ENCODE results near the gene HCN1.

Gene HCN1

GRCh38 chr5:45696206-45696836, at the start of gene HCN1:
HCN1 (minus strand) TSS chr5:45696380.
- ATAC-seq (peak; percentile 88), DNase-seq (peak; percentile 62)

GRCh38 chr5:45741110-45741509, 44.9 kb upstream of the HCN1 start:
- ATAC-seq = no peak
- no peak for DNase-seq

DNA sequence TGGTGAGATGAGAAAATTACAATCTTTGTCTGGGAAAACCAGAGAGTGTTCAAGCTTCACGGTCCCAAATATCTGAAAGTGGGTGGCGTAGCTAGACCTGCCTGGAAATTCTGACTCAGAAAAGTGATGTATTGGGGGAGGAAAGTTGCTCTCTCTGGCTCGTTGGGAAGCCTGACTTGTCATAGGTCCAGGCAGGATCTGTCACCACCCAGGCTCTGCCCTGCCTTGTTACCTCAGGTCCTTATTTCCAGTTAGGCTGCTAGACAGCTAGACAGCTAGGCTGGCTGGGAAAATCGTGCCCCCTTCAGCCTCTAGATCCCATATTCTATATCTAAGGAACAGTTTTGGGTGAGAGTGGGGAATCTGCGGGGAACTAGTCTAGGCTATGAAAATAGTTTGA, 41.0 kb upstream of the HCN1 start:
- ATAC-seq (no peak), DNase-seq (no peak)

DNA sequence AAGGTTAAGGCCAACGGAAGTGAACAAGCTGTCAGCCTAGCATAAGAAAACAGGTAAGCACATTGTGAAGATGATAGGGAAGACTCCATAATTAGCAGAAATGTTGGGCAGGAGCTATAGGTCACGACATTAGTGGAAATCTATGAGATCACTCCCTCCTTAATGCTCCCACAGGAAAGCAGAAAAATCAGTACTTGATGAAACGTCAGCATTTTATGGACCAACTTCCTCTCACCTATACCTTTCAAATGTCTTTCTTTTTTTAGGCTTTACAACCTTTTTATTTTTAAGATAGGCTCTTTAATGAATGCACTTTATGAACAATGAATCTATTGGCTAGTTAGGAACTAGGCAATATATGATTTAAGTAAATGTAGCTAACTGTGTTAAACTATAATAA, 29.4 kb upstream of the HCN1 start:
- no peak for DNase-seq
- ATAC-seq = no peak

GRCh38 chr5:45697201-45697600, 1.0 kb upstream of the HCN1 start:
- no peak for ATAC-seq
- no peak for DNase-seq

DNA sequence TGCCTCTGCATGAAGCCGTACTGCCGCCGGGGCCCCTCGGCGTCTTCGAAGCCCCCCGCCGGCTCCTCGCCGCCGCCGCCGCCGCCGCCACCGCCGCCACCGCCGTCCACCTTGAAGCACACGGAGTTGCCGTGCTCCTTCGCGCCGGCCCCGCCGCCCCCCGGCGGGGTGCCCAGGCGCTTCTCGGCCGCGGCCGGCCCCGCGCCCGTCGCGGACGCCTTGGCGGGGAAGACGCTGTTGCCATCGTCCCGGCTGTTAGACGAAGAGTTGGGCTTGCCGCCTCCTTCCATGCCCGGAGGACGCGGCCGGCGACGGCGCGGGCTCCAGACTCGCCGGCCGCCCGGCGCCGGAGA, 400 bp downstream of the HCN1 start:
- no peak for ATAC-seq

GRCh38 chr5:45694971-45695803, 993 bp downstream of the HCN1 start:
- DNase-seq (no peak), ATAC-seq (no peak)

More for the DNA sequence above, 400 bp downstream of the HCN1 start:
- DNase-seq = no peak

- no peak for ATAC-seq
Measured at GRCh38 chr5:45694255-45694814, 1.8 kb downstream of the HCN1 start.

GRCh38 chr5:45692481-45692880, 3.7 kb downstream of the HCN1 start:
- ATAC-seq = no peak

More at GRCh38 chr5:45694255-45694814, 1.8 kb downstream of the HCN1 start:
- DNase-seq = no peak

DNA sequence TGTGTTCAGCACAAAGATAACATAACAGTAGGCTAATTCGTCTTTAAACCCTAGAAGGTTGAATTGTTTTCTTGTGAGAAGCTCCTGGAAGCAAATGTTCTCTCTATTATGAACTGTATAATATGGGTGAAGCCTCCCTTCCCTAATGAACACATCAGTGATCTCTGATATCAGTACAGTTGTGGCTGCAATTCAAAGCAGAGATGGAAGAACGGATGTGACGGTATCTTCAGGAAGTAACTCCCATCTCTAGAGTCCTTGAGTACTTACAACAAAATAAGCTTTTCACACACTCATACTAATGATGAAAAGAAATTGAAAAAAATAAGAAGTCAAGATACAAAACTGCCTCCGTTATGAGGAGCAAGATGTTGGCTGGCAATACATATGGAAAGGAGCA, 4.5 kb downstream of the HCN1 start:
- DNase-seq = no peak
- no peak for ATAC-seq

More at GRCh38 chr5:45692481-45692880, 3.7 kb downstream of the HCN1 start:
- no peak for DNase-seq

DNA sequence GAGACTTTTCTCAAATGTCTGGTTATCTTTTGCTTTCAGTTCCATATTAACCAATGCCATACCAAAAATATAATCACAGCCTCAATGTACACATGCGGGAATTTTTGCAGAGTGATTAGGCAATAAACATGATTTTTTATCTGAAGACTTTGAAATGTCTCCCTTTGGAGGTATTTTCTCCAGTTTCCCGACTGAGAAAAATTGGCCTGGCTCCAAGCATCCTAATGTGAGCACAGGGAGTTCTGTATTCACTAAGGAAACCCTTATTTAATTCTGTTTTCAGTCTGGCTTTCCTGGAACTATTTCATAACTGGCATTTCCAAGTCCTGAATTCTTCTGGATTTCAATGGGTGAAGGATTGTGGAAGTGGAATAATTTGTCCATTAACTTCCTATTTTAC, 8.5 kb downstream of the HCN1 start:
- no peak for ATAC-seq
- no peak for DNase-seq

DNA sequence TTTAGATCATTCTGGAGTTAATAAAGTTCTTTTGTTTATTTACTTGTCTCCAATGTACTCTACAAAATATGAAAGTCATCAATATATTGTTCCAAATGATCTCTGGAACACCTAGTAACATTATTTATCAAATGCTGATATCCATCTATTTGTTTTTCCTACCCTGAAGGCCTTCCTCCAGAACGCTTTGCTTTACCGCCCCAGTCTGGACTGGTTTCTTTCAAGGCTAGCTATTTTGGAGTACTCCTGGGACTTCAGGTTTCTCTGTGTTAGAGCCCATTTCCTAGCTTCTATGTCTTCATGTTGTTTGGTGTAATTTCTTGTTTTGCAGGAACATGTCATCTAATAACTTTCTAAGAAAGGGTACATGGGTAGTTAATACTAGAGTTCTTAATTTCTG, 9.6 kb downstream of the HCN1 start:
- no peak for DNase-seq
- ATAC-seq = no peak

- DNase-seq (no peak), ATAC-seq (no peak)
Measured at GRCh38 chr5:45684118-45684517, 12.1 kb downstream of the HCN1 start.

- no peak for ATAC-seq
- DNase-seq = no peak
Measured at GRCh38 chr5:45680950-45681349, 15.2 kb downstream of the HCN1 start.

- no peak for ATAC-seq
- no peak for DNase-seq
Measured at GRCh38 chr5:45677524-45677923, 18.7 kb downstream of the HCN1 start.

DNA sequence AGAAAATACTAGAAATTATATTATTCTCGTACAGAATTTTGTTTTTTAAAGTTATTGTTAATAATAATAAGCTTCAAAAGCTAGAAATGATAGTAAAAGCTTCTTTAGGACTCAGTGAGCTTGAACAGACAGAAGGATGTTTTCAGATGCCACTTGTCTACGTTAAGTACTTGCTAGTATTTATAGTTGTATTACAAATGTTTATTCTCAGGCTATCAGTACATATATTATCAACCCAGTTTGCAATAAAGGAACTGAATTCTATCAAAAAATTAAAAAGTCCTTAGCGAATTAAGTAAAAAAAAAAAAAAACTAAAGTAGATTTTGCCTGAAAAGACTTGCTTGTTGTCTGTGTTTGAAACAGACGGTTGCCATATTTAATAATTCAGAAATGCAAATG, 23.9 kb downstream of the HCN1 start:
- no peak for DNase-seq
- ATAC-seq = no peak

DNA sequence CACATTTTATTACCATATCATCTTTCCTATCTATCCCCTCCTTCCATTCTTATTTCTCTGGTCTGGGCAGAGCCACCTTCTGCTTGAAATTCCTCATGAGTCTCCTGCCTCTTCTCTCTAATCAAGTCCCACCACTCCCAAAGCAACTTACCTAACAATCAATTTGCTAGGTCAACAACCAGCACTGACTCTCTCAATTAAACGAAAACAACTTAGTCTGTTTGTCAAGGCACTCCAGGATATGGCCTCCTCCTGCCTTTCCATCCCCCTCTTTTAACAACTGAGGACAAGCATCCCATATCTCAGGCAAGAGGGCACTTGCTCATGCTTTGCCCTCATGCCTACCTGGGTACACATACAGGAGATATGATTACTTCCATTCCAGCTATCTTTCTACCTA, 47.4 kb downstream of the HCN1 start:
- no peak for ATAC-seq

GRCh38 chr5:45643056-45643455, 53.1 kb downstream of the HCN1 start:
- DNase-seq (no peak), ATAC-seq (no peak)

More for the DNA sequence above, 47.4 kb downstream of the HCN1 start:
- no peak for DNase-seq

GRCh38 chr5:45642370-45642769, 53.8 kb downstream of the HCN1 start:
- no peak for ATAC-seq
- no peak for DNase-seq

GRCh38 chr5:45639040-45639439, 57.1 kb downstream of the HCN1 start:
- ATAC-seq (no peak), DNase-seq (no peak)

DNA sequence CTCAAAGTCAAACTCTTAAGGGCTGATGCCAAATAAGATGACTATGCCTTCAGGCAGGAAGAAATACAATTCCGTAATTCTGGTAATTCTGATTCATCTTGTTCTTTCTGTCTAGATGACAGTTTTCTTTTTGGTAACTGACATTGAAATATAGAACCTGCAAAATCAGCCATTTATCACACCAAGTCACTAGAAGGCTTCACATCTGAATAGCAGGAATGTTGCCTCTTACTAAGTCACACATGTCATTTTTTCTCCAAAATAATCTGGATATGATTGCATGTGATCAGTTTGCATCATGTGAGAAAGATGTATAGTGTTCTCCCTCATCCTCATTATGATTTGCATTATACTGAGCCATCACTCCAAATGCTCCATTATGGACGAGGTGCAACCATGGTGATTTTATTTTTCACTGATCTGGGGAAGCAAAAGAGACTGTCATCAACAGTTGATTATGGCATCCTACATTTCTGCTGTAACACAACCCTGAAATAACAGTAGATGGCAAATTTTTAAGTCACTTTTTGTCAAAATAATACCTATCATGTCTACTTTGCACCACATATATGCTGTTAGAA, 69.0 kb downstream of the HCN1 start:
- no peak for ATAC-seq

DNA sequence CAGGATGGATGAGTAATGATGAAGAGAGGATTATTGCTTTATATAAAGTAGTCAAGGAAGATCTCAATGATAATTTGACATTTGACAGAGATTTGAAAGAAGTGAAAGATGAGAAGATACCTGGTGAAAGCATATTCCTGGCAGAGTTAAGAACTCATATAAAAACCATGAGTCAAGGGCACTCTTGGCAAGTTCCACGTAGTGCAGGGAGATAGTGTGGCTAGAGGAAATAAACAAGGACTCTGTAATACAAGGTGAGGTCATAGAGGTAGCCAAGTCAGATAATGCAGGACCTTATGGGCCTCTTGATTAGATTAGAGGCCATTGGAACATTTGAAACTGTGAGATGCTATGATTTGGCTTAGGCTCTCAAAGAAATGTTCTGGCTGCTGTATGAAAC, 72.3 kb downstream of the HCN1 start:
- ATAC-seq (no peak), DNase-seq (no peak)

More for the DNA sequence above, 69.0 kb downstream of the HCN1 start:
- no peak for DNase-seq

- ATAC-seq (no peak), DNase-seq (no peak)
Measured at GRCh38 chr5:45622365-45622764, 73.8 kb downstream of the HCN1 start.

Measured in stimulated activated naive CD8-positive, alpha-beta T cell treated with anti-CD3 and anti-CD28 coated beads, Interleukin-15, Interleukin-2, amounts not matched to agents 100 U/mL and 50 U/mL, for 24 hours (primary cell).